IMR-90 (cell line): ENCODE results near the gene TMEM161A. TPM values are rescaled to one million over a fixed set of nuclear protein-coding genes. Genes with fewer than 3 reads are reported as not detected.

Source experiments
- ATAC-seq: fragments of 200-7000 bp; cut with Tn5 transposase; 2 replicates; pipeline ENCODE4 v1.9.1; 2020; ENCODE audit warnings: low read depth, mild to moderate bottlenecking, moderate library complexity
- BruUV-seq: library from RNA; stranded (reverse); fragments of 400-500 nt; replicated peaks from 2 replicates; lab custom pipeline; 2021; lab: Mats Ljungman, UMichigan
- CTCF ChIA-PET: fragments of 300-600 bp; formaldehyde crosslinking; extraction: SDS; loops from one replicate; lab custom pipeline; 2021; ENCODE audit warnings: antibody characterized with exemption; lab: Yijun Ruan, JAX
- POLR2A ChIA-PET: fragments of 300-600 bp; sonication (Branson Sonifier 250); formaldehyde crosslinking; loops from one replicate; lab custom pipeline; 2022; ENCODE audit warnings: antibody characterized with exemption; ENCODE audit not compliant: unreplicated experiment; lab: Charles Lee
- DNase-seq: peaks from one replicate; pipeline ENCODE4 v3.0.0; 2013
- H2AFZ ChIP-seq: replicated peaks from 2 replicates; pipeline ENCODE3; 2013; ENCODE audit warnings: low read length, mild to moderate bottlenecking; ENCODE audit not compliant: poor library complexity
- H2AK5ac ChIP-seq: 2 replicates; pipeline ENCODE4 v1.6.1; 2013; ENCODE audit warnings: low read depth, low read length, inconsistent platforms
- H2AK9ac ChIP-seq: replicated peaks from 2 replicates; pipeline ENCODE3; 2013; ENCODE audit warnings: mild to moderate bottlenecking, low read depth, low read length, moderate library complexity; ENCODE audit not compliant: poor library complexity
- H2BK120ac ChIP-seq: 2 replicates; pipeline ENCODE4 v1.6.1; 2013; ENCODE audit warnings: low read depth, low read length, inconsistent platforms
- H2BK15ac ChIP-seq: 3 replicates; pipeline ENCODE4 v1.6.1; 2013; ENCODE audit warnings: low read depth, low read length, inconsistent platforms
- H2BK20ac ChIP-seq: 2 replicates; pipeline ENCODE4 v1.6.1; 2013; ENCODE audit warnings: low read depth, mild to moderate bottlenecking, inconsistent platforms, low read length, moderate library complexity
- H2BK5ac ChIP-seq: 2 replicates; pipeline ENCODE4 v1.6.1; 2013; ENCODE audit warnings: mild to moderate bottlenecking, low read depth, low read length, inconsistent platforms; ENCODE audit not compliant: poor library complexity, severe bottlenecking
- H3K14ac ChIP-seq: replicated peaks from 2 replicates; pipeline ENCODE4 v1.6.1; 2013; ENCODE audit warnings: low read depth, low read length, inconsistent platforms
- H3K18ac ChIP-seq: 2 replicates; pipeline ENCODE4 v1.6.1; 2013; ENCODE audit warnings: low read depth, low read length, control low read depth
- H3K23ac ChIP-seq: 2 replicates; pipeline ENCODE4 v1.6.1; 2013; ENCODE audit warnings: low read depth, low read length, inconsistent platforms
- H3K27ac ChIP-seq: 2 replicates; pipeline ENCODE4 v1.5.1; 2013; ENCODE audit warnings: mild to moderate bottlenecking, control low read depth, low read length; ENCODE audit not compliant: insufficient read depth
- H3K27me3 ChIP-seq: 2 replicates; pipeline ENCODE4 v1.6.1; 2013; ENCODE audit warnings: low read length; ENCODE audit not compliant: control insufficient read depth, insufficient read depth
- H3K36me3 ChIP-seq: 2 replicates; pipeline ENCODE4 v1.6.1; 2013; ENCODE audit warnings: low read length, mixed read lengths; ENCODE audit not compliant: control insufficient read depth, insufficient read depth
- H3K4ac ChIP-seq: 2 replicates; pipeline ENCODE4 v1.6.1; 2013; ENCODE audit warnings: low read depth, low read length, inconsistent platforms
- H3K4me1 ChIP-seq: 2 replicates; pipeline ENCODE4 v1.6.1; 2013; ENCODE audit warnings: low read length, mixed read lengths; ENCODE audit not compliant: control insufficient read depth, insufficient read depth
- H3K4me2 ChIP-seq: 2 replicates; pipeline ENCODE4 v1.6.1; 2013; ENCODE audit warnings: low read depth, mild to moderate bottlenecking, control low read depth, low read length, moderate library complexity
- H3K4me3 ChIP-seq: 2 replicates; pipeline ENCODE4 v1.5.1; 2013; ENCODE audit warnings: low read depth, mild to moderate bottlenecking, control low read depth, low read length, moderate library complexity; ENCODE audit not compliant: insufficient read depth
- H3K56ac ChIP-seq: 2 replicates; pipeline ENCODE4 v1.6.1; 2013; ENCODE audit warnings: low read length, inconsistent platforms; ENCODE audit not compliant: insufficient read depth; ENCODE audit errors: extremely low read depth
- H3K79me1 ChIP-seq, 2 experiments: 2 replicates each; pipeline ENCODE4 v1.6.1; 2013; ENCODE audit warnings: low read length in 2 of 2, inconsistent platforms in 1 of 2, low read depth in 1 of 2
- H3K9ac ChIP-seq: 2 replicates; pipeline ENCODE4 v1.6.1; 2013; ENCODE audit warnings: low read depth, low read length, control low read depth
- H3K9me1 ChIP-seq: 2 replicates; pipeline ENCODE4 v1.6.1; 2013; ENCODE audit warnings: low read length, inconsistent platforms; ENCODE audit not compliant: insufficient read depth
- H3K9me3 ChIP-seq: 2 replicates; pipeline ENCODE4 v1.6.1; 2013; ENCODE audit warnings: low read length; ENCODE audit not compliant: control insufficient read depth, insufficient read depth
- H4K20me1 ChIP-seq: 2 replicates; pipeline ENCODE4 v1.6.1; 2013; ENCODE audit warnings: low read length, inconsistent platforms; ENCODE audit not compliant: insufficient read depth
- H4K5ac ChIP-seq: 2 replicates; pipeline ENCODE4 v1.6.1; 2013; ENCODE audit warnings: mild to moderate bottlenecking, low read depth, low read length, control low read depth
- H4K8ac ChIP-seq, 2 experiments: 2 replicates each; pipeline ENCODE4 v1.6.1; 2013; ENCODE audit warnings: low read depth in 2 of 2, low read length in 2 of 2, control low read depth in 1 of 2, inconsistent platforms in 1 of 2
- H4K91ac ChIP-seq: 2 replicates; pipeline ENCODE4 v1.6.1; 2013; ENCODE audit warnings: low read depth, low read length, inconsistent platforms; ENCODE audit not compliant: insufficient read depth
- BHLHE40 ChIP-seq: fragments of 150-350 bp; IDR thresholded peaks from 2 replicates; pipeline ENCODE4 v1.6.1; 2016; ENCODE audit warnings: mild to moderate bottlenecking, low read depth, low read length
- CEBPB ChIP-seq: IDR thresholded peaks from 2 replicates; pipeline ENCODE4 v1.6.1; 2012; ENCODE audit warnings: low read depth, low read length, improper control_type of control experiment
- CHD1 ChIP-seq: IDR thresholded peaks from 2 replicates; pipeline ENCODE4 v1.6.1; 2012; ENCODE audit warnings: low read depth, low read length, improper control_type of control experiment
- FOS ChIP-seq: fragments of 150-350 bp; IDR thresholded peaks from 2 replicates; pipeline ENCODE4 v1.6.1; 2016; ENCODE audit warnings: low read depth, low read length
- MAFK ChIP-seq: IDR thresholded peaks from 2 replicates; pipeline ENCODE4 v1.6.1; 2012; ENCODE audit warnings: low read depth, low read length, improper control_type of control experiment
- MAZ ChIP-seq: IDR thresholded peaks from 2 replicates; pipeline ENCODE4 v1.6.1; 2012; ENCODE audit warnings: low read depth, mild to moderate bottlenecking, low read length, improper control_type of control experiment, moderate library complexity, borderline replicate concordance
- MXI1 ChIP-seq: IDR thresholded peaks from 2 replicates; pipeline ENCODE4 v1.6.1; 2012; ENCODE audit warnings: low read depth, mild to moderate bottlenecking, low read length, moderate library complexity, borderline replicate concordance
- NFE2L2 ChIP-seq: fragments of 150-350 bp; IDR thresholded peaks from 2 replicates; pipeline ENCODE4 v1.6.1; 2016; ENCODE audit warnings: low read depth, mild to moderate bottlenecking, low read length
- POLR2A ChIP-seq: IDR thresholded peaks from 2 replicates; pipeline ENCODE4 v1.6.1; 2012; ENCODE audit warnings: mild to moderate bottlenecking, low read depth, low read length
- RAD21 ChIP-seq: IDR thresholded peaks from 2 replicates; pipeline ENCODE4 v1.6.1; 2012; ENCODE audit warnings: low read length, improper control_type of control experiment
- RCOR1 ChIP-seq: IDR thresholded peaks from 2 replicates; pipeline ENCODE4 v1.6.1; 2012; ENCODE audit warnings: mild to moderate bottlenecking, low read length, improper control_type of control experiment; ENCODE audit not compliant: insufficient replicate concordance
- RFX5 ChIP-seq: IDR thresholded peaks from 2 replicates; pipeline ENCODE4 v1.8.0; 2012; ENCODE audit warnings: low read depth, mild to moderate bottlenecking, low read length, moderate library complexity
- SMC3 ChIP-seq: fragments of 150-350 bp; IDR thresholded peaks from 2 replicates; pipeline ENCODE4 v1.6.1; 2016; ENCODE audit warnings: low read depth, mild to moderate bottlenecking, antibody characterized with exemption, low read length, moderate library complexity
- WGBS, 2 experiments: methylation state at CpG; one replicate each; pipeline versions ENCODE4 v1.1.5 to v1.1.7; 2013; ENCODE audit warnings: missing lambda C conversion rate in 2 of 2; ENCODE audit not compliant: insufficient read length in 1 of 2; ENCODE audit errors: extremely low coverage in 2 of 2; 5-methylcytosine and 5-hydroxymethylcytosine counted together
- dilution Hi-C: fragments of 300-500 bp; cut with HindIII; formaldehyde crosslinking; loops from one replicate; pipeline ENCODE4 v1.14.3; 2018; ENCODE audit warnings: low sequenced_read_pairs; ENCODE audit not compliant: unreplicated experiment
- in situ Hi-C: fragments of 300-500 bp; cut with MboI; formaldehyde crosslinking; loops from 3 replicates; pipeline ENCODE4 v1.14.3; 2019; ENCODE audit warnings: low sequenced_read_pairs, inconsistent platforms, mixed read lengths
- intact Hi-C: fragments of 100-400 bp; cut with micrococcal nuclease; formaldehyde crosslinking; loops from 2 replicates; pipeline ENCODE4 v1.10.0; 2022
- polyA plus RNA-seq, 3 experiments: library from polyadenylated mRNA; depleted of rRNA; stranded (reverse); fragments of >200 nt; gene quantifications; 2 replicates each; pipeline ENCODE4 v1.2.3, GENCODE V29; 2012; ENCODE audit warnings: low replicate concordance in 1 of 3
- total RNA-seq: library from RNA; depleted of rRNA; stranded (reverse); fragments of >200 nt; gene quantifications from 2 replicates; pipeline ENCODE4 v1.2.3, GENCODE V29; 2012
- TF ChIP-seq, protein P1 (sequence below): conservative IDR thresholded peaks from 2 replicates; pipeline ENCODE4 v1.5.1; 2012; ENCODE audit warnings: mild to moderate bottlenecking, low read depth, low read length, improper control_type of control experiment
- TF ChIP-seq, protein P2 (sequence below): fragments of 150-350 bp; IDR thresholded peaks from 2 replicates; pipeline ENCODE4 v1.6.1; 2017; ENCODE audit warnings: mild to moderate bottlenecking, antibody characterized with exemption, low read length, low read depth
- TF ChIP-seq, protein P3 (sequence below): fragments of 150-350 bp; IDR thresholded peaks from 2 replicates; pipeline ENCODE4 v1.6.1; 2016; ENCODE audit warnings: low read depth, mild to moderate bottlenecking, low read length, moderate library complexity, borderline replicate concordance

TMEM161A gene
- total and polyA plus RNA-seq, 2 of the 4 experiments (the other 2 are of a cell fraction) = 11.1 to 34.8 TPM

DNA sequence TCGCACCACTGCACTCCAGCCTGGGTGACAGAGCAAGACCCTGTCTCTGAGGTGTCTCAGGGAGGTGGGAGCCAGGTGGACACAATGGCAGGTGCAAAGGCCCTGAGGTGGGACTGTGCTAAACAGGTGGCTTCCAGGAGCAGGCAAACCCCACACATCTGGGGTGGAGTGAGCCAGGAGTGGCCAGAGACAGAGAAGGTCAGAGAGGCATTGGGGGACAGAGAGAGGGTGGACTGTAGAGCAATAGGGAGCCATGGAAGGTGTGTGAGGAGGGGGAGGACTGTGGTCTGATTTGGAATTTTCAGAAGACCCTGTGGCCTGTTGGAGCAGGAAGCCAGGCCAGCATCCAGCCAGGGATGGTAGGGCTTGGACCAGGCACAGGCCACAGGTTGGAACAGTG lies 27.1 kb upstream of the TMEM161A start:
- H3K9ac ChIP-seq = no peak overlapping the region
- H3K4me2 ChIP-seq = no peak overlapping the region
- no peaks in the 10 kb centered on the region for H3K9me3 ChIP-seq
- CTCF ChIA-PET = no interaction called here
- no peak overlapping the region for H2BK15ac ChIP-seq
- no peaks in the 10 kb centered on the region for H4K20me1 ChIP-seq
- TF ChIP-seq SMC3 (no peak), CHD1 (no peak), NFE2L2 (no peak), CEBPB (no peak), MAZ (no peak), RFX5 (no peak), MAFK (no peak), POLR2A (no peak), FOS (no peak), RCOR1 (no peak), RAD21 (no peak), MXI1 (no peak), BHLHE40 (no peak)
- TF ChIP-seq, protein P1, sequence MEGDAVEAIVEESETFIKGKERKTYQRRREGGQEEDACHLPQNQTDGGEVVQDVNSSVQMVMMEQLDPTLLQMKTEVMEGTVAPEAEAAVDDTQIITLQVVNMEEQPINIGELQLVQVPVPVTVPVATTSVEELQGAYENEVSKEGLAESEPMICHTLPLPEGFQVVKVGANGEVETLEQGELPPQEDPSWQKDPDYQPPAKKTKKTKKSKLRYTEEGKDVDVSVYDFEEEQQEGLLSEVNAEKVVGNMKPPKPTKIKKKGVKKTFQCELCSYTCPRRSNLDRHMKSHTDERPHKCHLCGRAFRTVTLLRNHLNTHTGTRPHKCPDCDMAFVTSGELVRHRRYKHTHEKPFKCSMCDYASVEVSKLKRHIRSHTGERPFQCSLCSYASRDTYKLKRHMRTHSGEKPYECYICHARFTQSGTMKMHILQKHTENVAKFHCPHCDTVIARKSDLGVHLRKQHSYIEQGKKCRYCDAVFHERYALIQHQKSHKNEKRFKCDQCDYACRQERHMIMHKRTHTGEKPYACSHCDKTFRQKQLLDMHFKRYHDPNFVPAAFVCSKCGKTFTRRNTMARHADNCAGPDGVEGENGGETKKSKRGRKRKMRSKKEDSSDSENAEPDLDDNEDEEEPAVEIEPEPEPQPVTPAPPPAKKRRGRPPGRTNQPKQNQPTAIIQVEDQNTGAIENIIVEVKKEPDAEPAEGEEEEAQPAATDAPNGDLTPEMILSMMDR = no peak
- TF ChIP-seq, protein P2, sequence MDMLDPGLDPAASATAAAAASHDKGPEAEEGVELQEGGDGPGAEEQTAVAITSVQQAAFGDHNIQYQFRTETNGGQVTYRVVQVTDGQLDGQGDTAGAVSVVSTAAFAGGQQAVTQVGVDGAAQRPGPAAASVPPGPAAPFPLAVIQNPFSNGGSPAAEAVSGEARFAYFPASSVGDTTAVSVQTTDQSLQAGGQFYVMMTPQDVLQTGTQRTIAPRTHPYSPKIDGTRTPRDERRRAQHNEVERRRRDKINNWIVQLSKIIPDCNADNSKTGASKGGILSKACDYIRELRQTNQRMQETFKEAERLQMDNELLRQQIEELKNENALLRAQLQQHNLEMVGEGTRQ = no peak
- TF ChIP-seq, protein P3, sequence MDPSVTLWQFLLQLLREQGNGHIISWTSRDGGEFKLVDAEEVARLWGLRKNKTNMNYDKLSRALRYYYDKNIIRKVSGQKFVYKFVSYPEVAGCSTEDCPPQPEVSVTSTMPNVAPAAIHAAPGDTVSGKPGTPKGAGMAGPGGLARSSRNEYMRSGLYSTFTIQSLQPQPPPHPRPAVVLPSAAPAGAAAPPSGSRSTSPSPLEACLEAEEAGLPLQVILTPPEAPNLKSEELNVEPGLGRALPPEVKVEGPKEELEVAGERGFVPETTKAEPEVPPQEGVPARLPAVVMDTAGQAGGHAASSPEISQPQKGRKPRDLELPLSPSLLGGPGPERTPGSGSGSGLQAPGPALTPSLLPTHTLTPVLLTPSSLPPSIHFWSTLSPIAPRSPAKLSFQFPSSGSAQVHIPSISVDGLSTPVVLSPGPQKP = no peak
- intact Hi-C loops (no loop called here), dilution Hi-C loops (no loop called here), in situ Hi-C loops (no loop called here)
- no peaks in the 10 kb centered on the region for H3K36me3 ChIP-seq
- H3K4ac ChIP-seq = no peak overlapping the region
- DNase-seq = no peak
- POLR2A ChIA-PET = no interaction called here
- no peak overlapping the region for H2BK20ac ChIP-seq
- no peak overlapping the region for H3K23ac ChIP-seq
- no peak for ATAC-seq
- no peak overlapping the region for H3K27ac ChIP-seq
- H2BK5ac ChIP-seq = no peak overlapping the region
- H4K91ac ChIP-seq = no peak overlapping the region
- H3K18ac ChIP-seq = no peak overlapping the region
- BruUV-seq = no TSS peak
- no peak overlapping the region for H2AK5ac ChIP-seq
- H3K4me3 ChIP-seq = no peak overlapping the region
- WGBS, 2 experiments = no CpG with 5 or more reads among the region's 1 CpG
- no peaks in the 10 kb centered on the region for H3K79me1 ChIP-seq
- H3K56ac ChIP-seq = no peak overlapping the region
- H4K8ac ChIP-seq = no peak overlapping the region
- H3K9me1 ChIP-seq = no peaks in the 10 kb centered on the region
- H2AK9ac ChIP-seq = no peak overlapping the region
- no peak overlapping the region for H2BK120ac ChIP-seq
- H4K5ac ChIP-seq = no peak overlapping the region
- H3K27me3 ChIP-seq = no peaks in the 10 kb centered on the region
- peaks cover 1% of the 10 kb centered on the region; the same call in 1 of the 2 replicates for H3K4me1 ChIP-seq
- no peak overlapping the region for H2AFZ ChIP-seq
- H3K14ac ChIP-seq = no peak overlapping the region
